MM.1S (cell line): ENCODE data around the gene IQCF6.

Source experiments
- DNase-seq: peaks from one replicate; pipeline ENCODE4 v3.0.0-alpha.2; 2015
- H2AFZ ChIP-seq: fragments of 300-600 bp; sonication (generic); 2 replicates; pipeline ENCODE4 v1.6.0; 2016; ENCODE audit warnings: antibody characterized with exemption, low read length
- H3F3A ChIP-seq: fragments of 300-600 bp; sonication (generic); 2 replicates; pipeline ENCODE4 v1.6.1; 2016; ENCODE audit warnings: mild to moderate bottlenecking, antibody characterized with exemption, low read length, moderate library complexity, mixed read lengths; ENCODE audit not compliant: insufficient read depth
- H3K27ac ChIP-seq: fragments of 300-600 bp; sonication (generic); 2 replicates; pipeline ENCODE4 v1.5.1; 2016; ENCODE audit warnings: mild to moderate bottlenecking, low read length
- H3K27me3 ChIP-seq: fragments of 300-600 bp; sonication (generic); replicated peaks from 2 replicates; pipeline ENCODE4 v1.6.0; 2016; ENCODE audit warnings: low read length; ENCODE audit not compliant: insufficient read depth
- H3K36me3 ChIP-seq: fragments of 300-600 bp; sonication (generic); replicated peaks from 2 replicates; pipeline ENCODE4 v1.6.1; 2016; ENCODE audit warnings: mild to moderate bottlenecking, low read length, mixed read lengths; ENCODE audit not compliant: insufficient read depth
- H3K4me1 ChIP-seq: fragments of 300-600 bp; sonication (generic); 2 replicates; pipeline ENCODE4 v1.6.1; 2016; ENCODE audit warnings: low read length, mixed read lengths
- H3K4me2 ChIP-seq: fragments of 300-600 bp; sonication (generic); 2 replicates; pipeline ENCODE4 v1.6.0; 2016; ENCODE audit warnings: low read depth, low read length
- H3K4me3 ChIP-seq: fragments of 300-600 bp; sonication (generic); 2 replicates; pipeline ENCODE4 v1.5.1; 2016; ENCODE audit warnings: low read length, mixed read lengths
- H3K79me2 ChIP-seq: fragments of 300-600 bp; sonication (generic); 2 replicates; pipeline ENCODE4 v1.6.1; 2016; ENCODE audit warnings: mixed run types, low read length, mixed read lengths
- H3K9ac ChIP-seq: fragments of 300-600 bp; sonication (generic); 2 replicates; pipeline ENCODE4 v1.6.1; 2016; ENCODE audit warnings: low read length, mixed read lengths
- H3K9me2 ChIP-seq: fragments of 300-600 bp; sonication (generic); replicated peaks from 2 replicates; pipeline ENCODE4 v1.6.1; 2016; ENCODE audit warnings: mild to moderate bottlenecking, low read length, mixed read lengths; ENCODE audit not compliant: insufficient read depth
- H3K9me3 ChIP-seq: fragments of 300-600 bp; sonication (generic); replicated peaks from 2 replicates; pipeline ENCODE4 v1.6.1; 2016; ENCODE audit warnings: mild to moderate bottlenecking, low read length, mixed read lengths; ENCODE audit not compliant: insufficient read depth
- H4K20me1 ChIP-seq: fragments of 300-600 bp; sonication (generic); 2 replicates; pipeline ENCODE4 v1.6.1; 2016; ENCODE audit warnings: mild to moderate bottlenecking, low read length, moderate library complexity, mixed read lengths; ENCODE audit not compliant: insufficient read depth
- EZH2 ChIP-seq: fragments of 300-600 bp; sonication (generic); optimal IDR thresholded peaks from 2 replicates; pipeline ENCODE3; 2017; ENCODE audit warnings: low read depth, mild to moderate bottlenecking, antibody characterized with exemption, low read length, mixed read lengths
- EZH2phosphoT487 ChIP-seq: fragments of 300-600 bp; sonication (generic); IDR thresholded peaks from 2 replicates; pipeline ENCODE4 v1.6.1; 2018; ENCODE audit warnings: antibody characterized with exemption, low read length
- TF ChIP-seq, protein P1 (sequence below): fragments of 300-600 bp; sonication (generic); IDR thresholded peaks from 2 replicates; pipeline ENCODE4 v1.5.1; 2016; ENCODE audit warnings: antibody characterized with exemption, low read length, mixed read lengths

IQCF6 gene

DNA sequence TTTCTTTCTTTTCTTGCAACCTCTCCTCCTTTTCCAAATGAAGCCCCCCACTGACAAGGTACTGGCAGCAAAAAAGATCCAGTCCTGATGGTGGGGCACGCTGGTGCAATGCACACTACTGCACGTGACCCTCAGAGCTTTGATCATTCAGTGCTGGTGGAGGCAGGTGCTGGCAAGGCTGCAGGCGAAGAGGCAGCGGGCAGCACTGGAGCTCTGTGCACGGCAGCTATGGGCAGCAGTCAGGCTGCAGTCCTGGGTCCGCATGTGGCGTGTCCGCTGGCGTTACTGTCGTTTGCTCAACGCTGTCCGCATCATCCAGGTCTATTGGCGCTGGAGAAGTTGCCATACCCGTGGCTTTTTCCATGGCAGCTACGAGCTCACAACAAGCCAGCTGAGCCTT, 40.1 kb upstream of the IQCF6 start:
- H3K4me1 ChIP-seq: peaks cover 14% of the 10 kb centered on the region; the same call in 1 of the 2 replicates
- H3K4me3 ChIP-seq: no peak overlapping the region
- no peak overlapping the region for H3K27ac ChIP-seq
- no peaks in the 10 kb centered on the region for H3K79me2 ChIP-seq
- H3F3A ChIP-seq: no peaks in the 10 kb centered on the region
- no peak overlapping the region for H2AFZ ChIP-seq
- H3K9me2 ChIP-seq: no peaks in the 10 kb centered on the region
- no peaks in the 10 kb centered on the region for H3K27me3 ChIP-seq
- no peak overlapping the region for H3K4me2 ChIP-seq
- no peak for DNase-seq
- H3K9me3 ChIP-seq: no peaks in the 10 kb centered on the region
- no peak overlapping the region for H3K9ac ChIP-seq
- no peaks in the 10 kb centered on the region for H3K36me3 ChIP-seq
- no peak for TF ChIP-seq EZH2phosphoT487
- TF ChIP-seq, protein P1, sequence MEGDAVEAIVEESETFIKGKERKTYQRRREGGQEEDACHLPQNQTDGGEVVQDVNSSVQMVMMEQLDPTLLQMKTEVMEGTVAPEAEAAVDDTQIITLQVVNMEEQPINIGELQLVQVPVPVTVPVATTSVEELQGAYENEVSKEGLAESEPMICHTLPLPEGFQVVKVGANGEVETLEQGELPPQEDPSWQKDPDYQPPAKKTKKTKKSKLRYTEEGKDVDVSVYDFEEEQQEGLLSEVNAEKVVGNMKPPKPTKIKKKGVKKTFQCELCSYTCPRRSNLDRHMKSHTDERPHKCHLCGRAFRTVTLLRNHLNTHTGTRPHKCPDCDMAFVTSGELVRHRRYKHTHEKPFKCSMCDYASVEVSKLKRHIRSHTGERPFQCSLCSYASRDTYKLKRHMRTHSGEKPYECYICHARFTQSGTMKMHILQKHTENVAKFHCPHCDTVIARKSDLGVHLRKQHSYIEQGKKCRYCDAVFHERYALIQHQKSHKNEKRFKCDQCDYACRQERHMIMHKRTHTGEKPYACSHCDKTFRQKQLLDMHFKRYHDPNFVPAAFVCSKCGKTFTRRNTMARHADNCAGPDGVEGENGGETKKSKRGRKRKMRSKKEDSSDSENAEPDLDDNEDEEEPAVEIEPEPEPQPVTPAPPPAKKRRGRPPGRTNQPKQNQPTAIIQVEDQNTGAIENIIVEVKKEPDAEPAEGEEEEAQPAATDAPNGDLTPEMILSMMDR: no peak
- no peak for TF ChIP-seq EZH2
- H4K20me1 ChIP-seq: no peaks in the 10 kb centered on the region

DNA sequence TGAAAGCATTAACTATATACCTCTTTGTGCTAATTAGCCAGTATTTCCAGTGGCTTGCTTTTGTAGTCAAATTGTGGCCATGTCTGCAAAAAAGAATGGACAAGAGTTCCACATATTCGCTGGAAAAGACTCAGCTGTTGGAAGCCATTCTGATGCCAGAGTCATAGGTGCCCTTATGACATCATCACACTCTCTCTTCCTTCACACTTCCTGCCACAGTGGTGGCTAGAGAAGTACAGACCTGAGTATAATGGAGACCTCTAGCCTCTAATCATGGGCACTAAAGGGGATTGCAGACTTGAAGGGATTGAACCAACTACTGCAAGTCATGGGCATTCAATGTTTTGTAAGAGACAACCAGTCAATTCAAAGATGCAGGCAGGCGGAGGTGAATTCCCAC, 38.3 kb upstream of the IQCF6 start:
- Histone ChIP-seq H3K9me2 (no peaks in the 10 kb centered on the region), H3K4me2 (no peak overlapping the region), H3K9me3 (no peaks in the 10 kb centered on the region), H3K9ac (no peak overlapping the region), H3K79me2 (no peaks in the 10 kb centered on the region), H3K36me3 (no peaks in the 10 kb centered on the region), H3K27ac (no peak overlapping the region), H3K27me3 (no peaks in the 10 kb centered on the region), H3F3A (no peaks in the 10 kb centered on the region), H4K20me1 (no peaks in the 10 kb centered on the region), H2AFZ (no peak overlapping the region), H3K4me3 (no peak overlapping the region), H3K4me1 (peaks cover 14% of the 10 kb centered on the region; the same call in 1 of the 2 replicates)
- no peak for DNase-seq
- TF ChIP-seq EZH2 (no peak), EZH2phosphoT487 (no peak)
- TF ChIP-seq, protein P1: no peak

DNA sequence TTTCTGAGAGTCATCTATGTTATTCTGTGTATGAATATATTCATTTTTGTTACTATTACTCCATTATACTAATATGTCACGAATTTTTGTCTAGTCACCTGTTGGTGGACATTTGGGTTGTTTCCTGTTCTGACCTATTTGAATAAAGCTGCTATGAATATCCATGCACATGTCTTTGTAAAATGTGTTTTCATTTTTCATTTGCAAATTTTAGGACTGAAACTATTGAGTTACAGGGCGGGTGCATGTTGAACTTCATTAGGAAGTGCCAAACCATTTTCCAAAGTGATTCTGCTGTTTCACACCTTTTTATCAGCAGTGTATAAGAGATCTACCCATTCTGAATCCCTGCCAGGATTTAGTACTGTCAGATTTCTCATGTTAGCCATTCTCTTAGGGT, 37.7 kb upstream of the IQCF6 start:
- Histone ChIP-seq H3K9me3 (no peaks in the 10 kb centered on the region), H3K9ac (no peak overlapping the region), H3K79me2 (no peaks in the 10 kb centered on the region), H3K4me2 (no peak overlapping the region), H3K27me3 (no peaks in the 10 kb centered on the region), H3K9me2 (no peaks in the 10 kb centered on the region), H3K4me3 (no peak overlapping the region), H4K20me1 (no peaks in the 10 kb centered on the region), H3F3A (no peaks in the 10 kb centered on the region), H2AFZ (no peak overlapping the region), H3K27ac (no peak overlapping the region), H3K4me1 (peaks cover 14% of the 10 kb centered on the region; the same call in 1 of the 2 replicates), H3K36me3 (no peaks in the 10 kb centered on the region)
- DNase-seq: no peak
- TF ChIP-seq, protein P1: no peak
- no peak for TF ChIP-seq EZH2phosphoT487
- TF ChIP-seq EZH2: no peak
